Measurements from ENCODE around the gene OSTN. TPM values are rescaled to one million over a fixed set of nuclear protein-coding genes. Genes with fewer than 3 reads are reported as not detected.
"Not testable (repeated sequence)": the region's sequence is repeated elsewhere in the genome, so short reads cannot be mapped to it uniquely, and the experiment has no call there.

The OSTN gene
- total RNA-seq, 2 experiments from 2014 or later: not detected

- Mint-ChIP-seq H3K36me3 (ENCODE audit: low read depth) (no peaks in the 10 kb centered on the region), H3K27me3 (peaks cover 2% of the 10 kb centered on the region), H3K4me1 (no peaks in the 10 kb centered on the region), H3K27ac (no peak overlapping the region), H3K9me3 (no peaks in the 10 kb centered on the region), H3K4me3 (no peak overlapping the region)
- CTCF ChIA-PET: no interaction called here
- POLR2A ChIA-PET: no interaction called here
- no peak for DNase-seq
Measured at GRCh38 chr3:191260431-191261303, 61.6 kb downstream of the OSTN start.

- no peaks in the 10 kb centered on the region for H3K9me3 Mint-ChIP-seq
- H3K27me3 Mint-ChIP-seq: peaks cover 2% of the 10 kb centered on the region
- no peaks in the 10 kb centered on the region for H3K36me3 Mint-ChIP-seq (ENCODE audit: low read depth)
Measured at GRCh38 chr3:191261304-191261638, 62.2 kb downstream of the OSTN start.

DNA sequence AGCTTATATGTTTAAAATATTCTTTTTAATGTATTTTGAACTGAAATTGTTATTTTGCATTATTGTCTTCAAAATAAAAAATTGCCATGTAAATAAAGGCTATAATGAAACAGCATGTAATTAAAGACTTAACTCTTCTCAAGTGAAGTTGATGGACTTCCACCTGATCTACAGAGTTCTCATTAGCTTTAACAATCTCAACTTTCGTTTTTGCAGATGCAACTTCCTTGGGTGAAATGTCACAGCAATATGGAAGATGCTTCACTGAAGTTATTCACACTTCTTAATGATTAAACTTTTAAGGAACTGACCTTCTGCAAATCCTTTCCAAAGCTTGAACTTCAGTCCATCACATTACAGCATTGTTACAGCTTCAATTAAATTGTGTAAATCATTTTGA lies 63.6 kb downstream of the OSTN start:
- H3K27ac Mint-ChIP-seq: no peak overlapping the region
- H3K9me3 Mint-ChIP-seq: no peaks in the 10 kb centered on the region
- no peaks in the 10 kb centered on the region for H3K36me3 Mint-ChIP-seq (ENCODE audit: low read depth)
- CTCF ChIA-PET: no interaction called here
- peaks cover 2% of the 10 kb centered on the region for H3K27me3 Mint-ChIP-seq
- H3K4me3 Mint-ChIP-seq: no peak overlapping the region
- DNase-seq: no peak
- POLR2A ChIA-PET: no interaction called here
- H3K4me1 Mint-ChIP-seq: no peaks in the 10 kb centered on the region

More at GRCh38 chr3:191261304-191261638, 62.2 kb downstream of the OSTN start:
- Mint-ChIP-seq H3K27ac (no peak overlapping the region), H3K4me1 (no peaks in the 10 kb centered on the region), H3K4me3 (no peak overlapping the region)
- ChIA-PET POLR2A (no interaction called here), CTCF (no interaction called here)
- no peak for DNase-seq

- no peaks in the 10 kb centered on the region for H3K36me3 Mint-ChIP-seq (ENCODE audit: low read depth)
- ChIA-PET POLR2A (no interaction called here), CTCF (no interaction called here)
- H3K27me3 Mint-ChIP-seq: peaks cover 2% of the 10 kb centered on the region
- H3K9me3 Mint-ChIP-seq: no peaks in the 10 kb centered on the region
- no peak overlapping the region for H3K27ac Mint-ChIP-seq
- no peaks in the 10 kb centered on the region for H3K4me1 Mint-ChIP-seq
- DNase-seq: no peak
- no peak overlapping the region for H3K4me3 Mint-ChIP-seq
Measured at GRCh38 chr3:191263365-191263764, 64.3 kb downstream of the OSTN start.

GRCh38 chr3:191263850-191264249 lies 64.8 kb downstream of the OSTN start:
- Mint-ChIP-seq H3K27ac (no peak overlapping the region), H3K4me3 (no peak overlapping the region), H3K9me3 (no peaks in the 10 kb centered on the region), H3K27me3 (peaks cover 2% of the 10 kb centered on the region), H3K36me3 (ENCODE audit: low read depth) (no peaks in the 10 kb centered on the region), H3K4me1 (no peaks in the 10 kb centered on the region)
- ChIA-PET POLR2A (no interaction called here), CTCF (no interaction called here)
- DNase-seq: no peak

DNA sequence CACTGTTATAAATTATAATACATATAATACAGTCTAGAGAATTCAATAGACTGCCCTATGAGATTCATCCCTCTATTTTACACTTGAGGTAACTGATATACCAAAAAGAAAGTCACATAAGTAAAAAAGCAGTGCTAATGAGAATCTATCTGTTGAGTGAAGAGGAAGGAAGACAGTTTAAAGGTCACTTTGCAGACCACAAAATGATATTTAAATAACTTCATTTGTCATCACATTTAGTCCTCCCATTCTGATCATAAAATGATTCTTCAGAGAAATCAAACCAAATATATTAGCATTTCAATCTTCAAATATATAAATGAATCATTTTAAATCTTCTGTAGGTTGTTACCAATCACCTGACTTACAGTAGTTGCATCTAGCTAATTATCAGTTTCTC lies 69.7 kb downstream of the OSTN start:
- H3K9me3 Mint-ChIP-seq: peaks cover 2% of the 10 kb centered on the region
- ChIA-PET CTCF (no interaction called here), POLR2A (no interaction called here)
- no peaks in the 10 kb centered on the region for H3K27me3 Mint-ChIP-seq
- H3K27ac Mint-ChIP-seq: no peak overlapping the region
- no peak for DNase-seq
- no peaks in the 10 kb centered on the region for H3K4me1 Mint-ChIP-seq
- H3K36me3 Mint-ChIP-seq (ENCODE audit: low read depth): no peaks in the 10 kb centered on the region
- no peak overlapping the region for H3K4me3 Mint-ChIP-seq

- Mint-ChIP-seq H3K4me3 (no peak overlapping the region), H3K4me1 (no peaks in the 10 kb centered on the region), H3K27me3 (no peaks in the 10 kb centered on the region), H3K9me3 (peaks cover 2% of the 10 kb centered on the region), H3K27ac (no peak overlapping the region), H3K36me3 (ENCODE audit: low read depth) (no peaks in the 10 kb centered on the region)
- ChIA-PET CTCF (no interaction called here), POLR2A (no interaction called here)
- DNase-seq: no peak
Measured at GRCh38 chr3:191269289-191270085, 70.4 kb downstream of the OSTN start.

GRCh38 chr3:191275244-191275643 lies 76.2 kb downstream of the OSTN start:
- H3K36me3 Mint-ChIP-seq (ENCODE audit: low read depth); H3K27me3 Mint-ChIP-seq; H3K9me3 Mint-ChIP-seq: not testable (repeated sequence)

GRCh38 chr3:191275751-191276150 lies 76.7 kb downstream of the OSTN start:
- H3K27me3 Mint-ChIP-seq: peaks cover 5% of the 10 kb centered on the region
- ChIA-PET POLR2A (no interaction called here), CTCF (no interaction called here)
- H3K4me3 Mint-ChIP-seq: no peak overlapping the region
- DNase-seq: no peak
- H3K27ac Mint-ChIP-seq: no peak overlapping the region
- H3K36me3 Mint-ChIP-seq (ENCODE audit: low read depth): no peaks in the 10 kb centered on the region
- H3K4me1 Mint-ChIP-seq: no peaks in the 10 kb centered on the region
- peaks cover 2% of the 10 kb centered on the region for H3K9me3 Mint-ChIP-seq

More at GRCh38 chr3:191275244-191275643, 76.2 kb downstream of the OSTN start:
- CTCF ChIA-PET, POLR2A ChIA-PET, H3K27ac Mint-ChIP-seq, H3K4me1 Mint-ChIP-seq, DNase-seq, H3K4me3 Mint-ChIP-seq: not testable (repeated sequence)

DNA sequence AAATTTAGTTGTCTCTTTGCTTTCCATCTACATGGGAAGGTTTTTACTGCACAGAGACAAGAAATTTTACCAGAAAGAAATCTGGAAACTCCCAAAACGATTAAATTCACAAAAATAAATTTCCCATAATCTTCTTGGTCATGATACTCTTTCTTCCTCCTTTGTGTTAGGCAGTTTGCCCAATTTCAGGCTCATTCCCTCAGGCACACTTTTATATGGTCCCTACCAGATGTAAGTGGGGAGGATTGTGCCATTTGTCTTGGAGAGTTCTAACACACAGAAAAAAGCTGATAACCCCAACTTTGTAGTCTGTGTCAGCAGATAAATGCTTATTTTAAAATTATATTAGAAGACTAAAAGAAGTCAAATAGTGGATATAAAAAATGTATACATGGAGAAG lies 81.1 kb downstream of the OSTN start:
- H3K9me3 Mint-ChIP-seq: no peaks in the 10 kb centered on the region
- H3K36me3 Mint-ChIP-seq (ENCODE audit: low read depth): no peaks in the 10 kb centered on the region
- POLR2A ChIA-PET: no interaction called here

GRCh38 chr3:191280882-191281281 lies 81.8 kb downstream of the OSTN start:
- Mint-ChIP-seq H3K36me3 (ENCODE audit: low read depth) (no peaks in the 10 kb centered on the region), H3K4me1 (no peaks in the 10 kb centered on the region), H3K9me3 (no peaks in the 10 kb centered on the region), H3K27me3 (peaks cover 5% of the 10 kb centered on the region), H3K4me3 (no peak overlapping the region), H3K27ac (no peak overlapping the region)
- ChIA-PET CTCF (no interaction called here), POLR2A (no interaction called here)
- DNase-seq: no peak

More for the DNA sequence above, 81.1 kb downstream of the OSTN start:
- Mint-ChIP-seq H3K27ac (no peak overlapping the region), H3K4me3 (no peak overlapping the region), H3K27me3 (peaks cover 5% of the 10 kb centered on the region), H3K4me1 (no peaks in the 10 kb centered on the region)
- CTCF ChIA-PET: interaction anchor here (0.6 kb wide), 1 partner anchor 32 kb away, joined by 3 read pairs; no protein-coding TSS in a partner anchor
- DNase-seq: no peak

DNA sequence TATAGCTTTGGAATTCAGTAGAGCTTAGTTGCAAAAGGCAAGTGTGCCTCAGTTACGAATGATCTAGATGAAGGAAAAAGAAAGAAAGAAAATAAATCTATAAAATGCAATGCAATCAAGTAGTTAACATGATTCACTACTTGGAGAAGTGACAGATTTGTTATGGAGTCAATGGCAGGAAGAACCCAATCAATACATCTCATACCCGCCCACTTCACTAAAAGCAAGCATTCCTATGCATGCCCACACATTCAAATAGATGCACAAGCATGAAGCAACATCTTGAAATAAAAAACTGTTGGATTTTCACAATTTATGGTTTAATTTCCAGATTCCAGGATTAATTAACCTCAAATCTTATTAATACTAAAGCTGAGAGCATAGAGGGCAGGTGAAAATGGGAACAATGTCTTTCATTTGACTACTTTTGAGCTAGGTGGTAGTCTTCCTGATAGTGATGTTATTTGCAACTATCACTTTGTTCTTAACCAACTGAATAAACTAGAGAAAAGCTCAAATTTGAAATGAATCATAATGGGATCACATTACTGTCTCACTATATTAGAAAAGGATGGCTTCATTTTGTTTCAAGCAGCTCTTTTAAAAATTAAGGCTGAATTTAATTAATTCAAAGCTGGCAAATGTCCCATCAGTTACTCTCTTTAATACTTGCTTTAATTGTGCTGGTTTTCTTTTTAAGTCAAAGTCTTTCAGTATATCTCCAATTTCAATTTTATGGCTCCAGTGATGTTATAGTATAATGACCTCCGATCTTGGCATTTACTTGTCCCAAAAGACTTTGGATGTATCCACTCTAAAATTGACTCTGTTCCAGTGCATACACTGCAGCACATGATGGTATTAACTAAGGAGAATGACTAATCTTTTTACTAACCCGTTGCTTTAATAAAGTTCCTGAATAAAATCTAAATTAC lies 83.5 kb downstream of the OSTN start:
- Mint-ChIP-seq H3K27me3 (peaks cover 5% of the 10 kb centered on the region), H3K4me3 (no peak overlapping the region), H3K4me1 (no peaks in the 10 kb centered on the region), H3K9me3 (no peaks in the 10 kb centered on the region), H3K27ac (no peak overlapping the region), H3K36me3 (ENCODE audit: low read depth) (no peaks in the 10 kb centered on the region)
- ChIA-PET CTCF (no interaction called here), POLR2A (no interaction called here)
- no peak for DNase-seq

- Mint-ChIP-seq H3K4me3 (no peak overlapping the region), H3K4me1 (no peaks in the 10 kb centered on the region), H3K27me3 (peaks cover 5% of the 10 kb centered on the region), H3K36me3 (ENCODE audit: low read depth) (no peaks in the 10 kb centered on the region), H3K27ac (no peak overlapping the region), H3K9me3 (no peaks in the 10 kb centered on the region)
- no peak for DNase-seq
- CTCF ChIA-PET: interaction anchor here (1.0 kb wide), 1 partner anchor 18 kb away, joined by 3 read pairs; no protein-coding TSS in a partner anchor
- POLR2A ChIA-PET: no interaction called here
Measured at GRCh38 chr3:191283400-191283799, 84.4 kb downstream of the OSTN start.

All from activated CD4-positive, alpha-beta T cell treated with anti-CD3 and anti-CD28 coated beads, Interleukin-2, amount 10 ng/mL, durations not matched to agents 7 days and 5 days (primary cell).